NCI-H128 (cell line): ENCODE data around the gene PLPP2.

ENCODE experiments used
- DNase-seq: peaks from one replicate; lab custom pipeline; 2025; ENCODE audit not compliant: unreplicated experiment; lab: John Stamatoyannopoulos, UW

The PLPP2 gene

DNA sequence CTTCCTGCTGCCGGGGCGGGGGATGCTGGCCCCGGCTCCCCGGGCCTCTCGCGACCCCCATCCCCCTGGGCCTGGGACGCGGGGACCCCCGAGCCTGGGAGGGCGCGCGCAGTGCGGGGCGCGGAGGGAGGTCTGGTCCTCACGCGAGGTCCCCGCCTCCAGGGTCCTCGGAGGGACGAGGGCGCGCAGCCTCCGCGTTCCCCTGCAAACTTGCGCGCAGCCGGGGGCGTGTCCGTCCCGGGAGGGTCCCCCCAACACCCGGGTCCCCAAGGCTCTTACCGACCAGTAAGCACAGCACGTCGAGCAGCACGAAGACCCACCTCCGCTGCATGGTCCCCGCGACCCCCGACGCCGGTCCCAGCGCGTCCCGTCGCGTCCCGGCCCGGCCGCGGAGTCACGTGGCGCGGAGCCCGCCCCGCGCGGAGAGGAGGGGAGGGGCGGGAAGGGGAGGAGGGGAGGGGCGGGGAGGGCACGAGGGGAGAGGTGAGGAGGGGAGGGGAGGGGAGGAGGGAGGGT lies at the start of gene PLPP2:
Gene PLPP2, minus strand, starts transcription at position 398 of the 516 bp plus-strand sequence. Its CDS starts 67 bp downstream, at position 331.
- DNase-seq = no peak

DNA sequence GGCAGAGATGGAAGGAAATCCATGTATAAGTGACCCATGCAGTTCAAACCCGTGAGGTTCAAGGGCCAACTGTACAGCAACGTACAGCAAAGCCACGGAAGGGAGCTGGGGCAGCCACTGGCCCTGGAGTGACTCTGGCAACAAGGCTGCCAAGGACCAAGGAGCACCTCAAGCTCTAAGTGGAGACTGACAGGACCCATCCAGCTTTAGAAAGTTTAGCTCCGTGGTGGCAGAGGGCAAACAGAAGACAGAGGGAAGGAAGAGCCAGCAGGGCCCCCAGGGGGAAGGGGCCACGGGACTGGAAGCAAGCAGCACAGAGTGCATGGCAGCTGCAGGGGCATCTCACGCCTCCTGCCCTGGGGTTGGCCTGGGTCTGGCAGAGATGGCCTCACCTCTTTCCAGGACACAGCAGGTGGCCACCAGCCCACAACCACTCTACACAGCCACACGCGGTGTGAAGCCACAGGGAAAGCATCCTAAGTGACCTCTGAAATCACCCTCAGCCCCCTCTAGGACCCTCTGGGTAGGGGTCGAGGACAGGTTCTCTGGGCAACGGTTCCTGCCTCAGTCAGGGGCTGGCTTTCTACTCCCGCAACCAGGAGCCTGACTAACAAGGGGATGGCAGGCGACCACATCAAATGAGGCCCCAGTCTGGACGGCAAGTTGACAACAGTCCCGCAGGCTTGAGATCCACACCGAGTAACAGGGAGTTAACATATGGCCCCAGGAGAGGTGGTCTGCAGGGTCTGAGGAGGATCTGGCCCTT lies 49.6 kb upstream of the PLPP2 start:
- DNase-seq = no peak

DNA sequence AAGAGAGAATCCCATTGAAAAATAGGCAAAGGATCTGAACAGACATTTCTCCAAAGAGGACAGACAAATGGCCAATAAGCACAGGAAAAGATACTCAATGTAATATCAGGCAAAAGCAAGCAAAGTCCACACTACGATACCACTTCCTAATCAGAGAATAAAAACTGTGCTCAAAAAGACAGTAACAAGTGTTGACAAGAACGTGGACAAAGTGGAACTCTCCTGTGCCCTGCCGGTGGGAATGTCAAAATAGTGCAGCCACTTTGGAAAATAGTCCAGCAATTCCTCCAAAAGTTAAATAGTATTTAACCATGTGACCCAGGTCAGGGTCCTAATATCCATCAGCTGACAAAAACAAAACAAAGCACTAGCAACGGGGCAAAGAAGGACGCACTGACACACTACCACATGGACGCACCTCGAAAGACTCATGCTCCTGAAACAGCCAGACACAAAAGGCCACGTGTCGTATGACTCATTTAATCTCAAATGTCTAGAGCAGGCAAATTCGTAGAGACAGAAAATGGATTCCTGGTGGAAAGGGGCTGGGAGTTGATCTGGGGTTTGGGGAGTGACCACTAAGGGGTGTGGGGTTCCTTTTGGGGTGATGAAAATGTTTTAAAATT lies 48.2 kb upstream of the PLPP2 start:
- no peak for DNase-seq

DNA sequence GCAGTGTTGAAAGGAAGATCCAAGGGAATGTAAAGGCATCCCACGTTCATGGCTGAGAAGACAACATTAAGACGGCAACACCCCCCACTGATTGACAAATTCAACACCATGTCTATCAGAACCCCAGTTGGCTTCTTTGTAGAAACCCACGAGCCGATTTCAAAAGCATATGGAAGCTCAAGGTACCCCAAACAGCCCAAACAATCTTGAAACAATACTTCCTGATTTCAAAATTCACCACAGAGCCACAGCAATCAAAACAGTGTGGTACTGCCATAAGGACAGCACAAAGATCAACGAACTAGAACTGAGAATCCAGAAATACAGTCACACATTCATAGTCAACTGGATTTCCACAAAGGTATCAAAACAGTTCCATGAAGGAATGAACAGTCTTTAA lies 47.2 kb upstream of the PLPP2 start:
- no peak for DNase-seq

DNA sequence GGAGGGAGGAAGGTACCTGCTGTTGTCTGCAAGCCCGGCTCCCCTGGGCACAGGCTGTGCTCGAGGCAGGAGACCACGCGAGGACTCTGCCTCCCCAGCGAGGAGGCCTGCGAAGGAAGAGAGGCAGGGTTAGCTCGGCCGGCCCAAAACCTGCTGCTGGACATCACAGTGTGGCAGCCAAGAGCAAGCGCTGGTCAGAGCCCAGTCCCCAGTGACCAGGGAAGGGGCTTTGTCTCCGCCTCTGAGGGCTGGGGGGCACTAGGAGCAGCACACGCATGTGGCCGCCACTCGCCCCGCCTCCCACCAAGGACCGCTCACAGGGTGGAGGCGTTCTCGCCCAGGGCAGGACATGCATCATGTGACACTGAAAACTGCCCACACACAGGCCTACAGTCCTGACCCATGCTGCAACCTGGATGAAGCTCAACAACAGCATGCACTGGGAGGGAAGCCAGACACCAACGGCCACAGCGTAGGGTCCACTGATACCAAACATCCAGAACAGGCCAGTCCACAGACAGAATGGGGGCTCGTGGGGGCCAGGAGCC lies 44.9 kb upstream of the PLPP2 start:
- no peak for DNase-seq

DNA sequence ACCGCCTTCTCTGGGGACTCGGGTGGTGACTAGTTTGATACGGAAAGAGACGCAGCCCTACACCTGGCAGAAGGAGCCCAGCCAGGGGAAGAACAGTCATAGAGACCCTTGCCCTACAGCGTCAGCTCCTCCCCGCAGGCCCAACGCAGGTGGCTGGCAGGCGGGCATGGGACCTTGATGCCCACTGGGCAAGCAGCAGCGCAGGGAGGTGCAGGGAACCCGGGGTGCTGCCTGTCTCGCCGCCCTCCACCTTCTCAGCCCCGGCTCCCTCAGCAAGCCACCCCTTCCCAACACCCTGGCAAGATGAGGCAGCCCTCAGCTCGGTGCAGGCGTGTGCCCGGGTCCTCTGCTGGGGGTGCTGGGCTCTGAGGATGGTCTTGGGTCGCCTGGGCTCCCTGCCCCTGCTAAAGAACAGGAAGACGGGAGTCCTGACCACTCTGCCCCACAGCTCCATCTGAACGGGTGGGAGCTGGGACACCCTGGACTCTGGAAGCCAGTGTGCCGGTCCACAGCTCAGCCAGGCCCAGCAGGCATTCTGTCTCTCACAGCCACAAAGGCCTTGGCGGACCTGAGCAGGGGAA lies 44.4 kb upstream of the PLPP2 start:
- DNase-seq = no peak

DNA sequence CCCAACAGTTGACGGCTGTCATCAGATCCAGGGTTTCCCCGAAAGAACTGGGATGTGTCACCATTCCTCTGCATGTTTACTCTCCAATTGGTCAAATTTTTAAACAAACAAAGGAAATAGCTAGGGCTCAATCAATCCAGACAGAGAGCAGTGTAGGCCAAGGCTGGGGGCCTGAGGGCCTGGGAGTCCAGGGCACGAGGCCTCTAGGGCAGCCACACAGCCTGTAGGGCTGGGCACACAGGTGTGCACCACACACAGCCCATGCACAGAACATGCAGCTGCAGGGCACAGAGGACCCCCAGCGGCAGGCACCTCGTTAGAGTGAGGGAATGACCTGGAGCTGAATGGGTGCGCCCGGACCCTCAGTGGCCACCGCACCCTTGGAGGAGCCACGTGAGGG lies 43.9 kb upstream of the PLPP2 start:
- no peak for DNase-seq

DNA sequence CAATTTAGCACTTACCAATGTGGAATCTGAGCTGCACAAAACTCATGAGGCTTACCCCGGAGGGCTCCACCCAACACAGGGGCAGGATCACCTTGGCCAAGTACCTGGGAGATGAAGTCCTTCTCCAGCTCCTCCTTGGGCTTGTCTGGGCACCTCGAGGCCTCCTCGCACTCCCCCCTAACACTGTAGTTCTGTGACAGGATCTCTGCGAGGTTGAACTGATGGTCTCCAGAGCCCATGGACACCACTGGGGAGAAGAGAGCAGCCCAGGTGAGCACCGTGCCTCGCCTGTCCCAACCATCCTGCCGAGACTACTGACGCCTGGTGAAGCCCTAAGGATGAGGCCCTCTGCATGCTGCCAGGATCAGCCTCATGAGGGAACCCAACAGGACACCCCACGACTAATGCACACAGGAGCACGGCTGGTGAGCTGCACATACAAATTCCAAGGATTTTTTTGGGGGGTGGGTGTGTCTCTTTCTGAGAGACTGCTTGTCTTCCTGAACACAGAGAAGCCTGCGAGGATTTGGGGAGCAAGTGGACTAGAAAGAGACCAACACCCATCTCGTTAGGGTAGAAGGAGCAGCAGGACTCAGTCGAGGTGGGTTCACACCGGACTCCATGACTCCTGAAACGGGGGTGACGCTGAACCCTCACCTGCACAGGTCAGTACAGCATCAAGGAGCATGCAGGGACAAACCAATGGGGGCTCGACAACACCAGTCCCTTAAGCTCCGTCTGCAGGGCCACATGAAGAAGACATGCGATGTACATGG lies 43.3 kb upstream of the PLPP2 start:
- DNase-seq = no peak

DNA sequence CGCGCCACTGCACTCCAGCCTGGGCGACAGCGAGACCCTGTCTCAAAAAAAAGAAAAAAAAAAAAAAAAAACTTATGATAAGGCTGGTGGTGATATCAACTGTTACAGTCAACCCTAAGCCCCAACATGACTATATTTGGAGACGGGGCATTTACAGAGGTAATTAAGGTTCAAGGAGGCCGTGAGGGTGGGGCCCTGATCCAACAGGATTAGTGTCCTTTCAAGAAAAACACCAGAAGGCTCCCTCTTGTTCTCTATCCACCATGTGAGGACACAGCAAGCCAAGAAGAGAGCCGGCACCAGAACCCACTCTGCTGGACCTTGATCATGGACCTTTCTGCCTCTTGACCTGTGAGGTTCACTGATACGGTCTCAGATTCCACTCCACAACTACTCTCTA lies 39.3 kb upstream of the PLPP2 start:
- no peak for DNase-seq

DNA sequence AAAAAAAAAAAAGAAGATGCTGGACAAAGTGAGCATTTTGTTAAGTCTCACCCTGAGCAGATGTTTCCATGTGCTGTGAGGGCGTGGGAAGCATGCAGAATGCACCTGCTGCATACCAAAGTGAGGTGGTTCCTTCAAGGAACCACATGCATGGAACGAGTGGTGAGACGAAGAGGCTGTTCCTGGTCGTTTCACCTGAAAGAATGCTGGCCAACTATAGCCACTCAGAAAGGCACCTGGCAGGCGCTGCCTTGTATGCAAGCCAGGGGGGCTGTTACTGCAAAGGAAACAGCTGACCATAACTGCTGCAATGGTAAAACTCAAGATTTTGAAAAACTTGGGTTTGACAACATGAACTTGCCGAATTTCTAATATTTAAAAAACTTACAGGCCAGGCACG lies 38.7 kb upstream of the PLPP2 start:
- no peak for DNase-seq

DNA sequence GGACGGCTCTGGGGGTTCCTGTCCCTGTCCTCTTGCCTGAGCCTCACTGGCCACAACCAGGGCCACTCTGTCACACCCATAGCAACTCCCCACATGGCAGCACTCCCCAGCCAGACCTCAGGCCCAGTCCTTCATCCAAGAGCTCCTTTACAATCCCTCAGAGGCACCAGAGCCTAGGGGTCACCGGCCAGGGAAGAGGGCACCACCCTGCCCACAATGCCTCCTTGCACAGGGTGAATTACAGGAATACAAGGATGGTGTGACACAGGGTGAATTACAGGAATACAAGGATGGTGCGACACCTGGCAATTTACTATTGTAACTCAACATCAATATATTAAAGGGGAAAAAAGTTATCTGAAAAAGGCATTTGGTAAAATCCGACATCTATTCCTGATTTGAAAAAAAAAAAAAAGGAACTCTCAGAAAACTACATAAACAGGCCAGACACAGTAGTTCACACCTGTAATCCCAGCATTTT lies 36.9 kb upstream of the PLPP2 start:
- DNase-seq = no peak

DNA sequence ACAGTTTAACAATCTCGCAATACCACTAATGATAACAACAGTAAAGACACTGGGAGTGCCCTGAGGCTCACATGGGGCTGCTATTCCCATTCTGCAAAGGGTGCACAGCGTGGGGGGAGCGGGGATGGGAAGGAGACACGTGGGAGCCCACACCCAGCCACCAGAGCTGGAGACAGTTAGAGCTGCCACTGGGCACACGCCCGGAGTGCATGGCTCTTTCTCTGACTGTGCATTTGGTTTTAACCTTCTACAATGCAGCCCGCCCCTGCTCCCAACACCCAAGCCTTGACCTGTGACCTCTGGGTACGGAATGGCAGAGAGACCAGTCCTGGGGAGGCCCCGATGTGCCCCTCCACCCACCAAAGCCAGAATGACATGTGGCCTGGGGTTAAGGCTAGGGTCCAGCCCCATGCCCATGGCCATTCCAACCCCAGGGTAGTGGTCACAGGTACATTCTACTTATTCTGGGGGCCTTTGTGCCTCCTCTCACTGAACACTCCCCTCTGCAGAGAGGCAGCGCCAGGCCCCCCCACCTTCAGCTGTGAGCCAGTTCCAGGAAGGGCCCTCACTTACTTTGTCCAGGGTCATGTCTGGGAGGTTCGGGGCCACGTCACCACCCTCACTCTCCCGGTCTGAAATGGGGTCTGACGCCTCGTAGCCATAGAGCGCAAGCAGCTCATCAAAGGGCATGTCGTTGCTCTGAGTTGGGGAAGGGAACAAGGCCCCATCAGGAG lies 36.3 kb upstream of the PLPP2 start:
- DNase-seq = no peak

DNA sequence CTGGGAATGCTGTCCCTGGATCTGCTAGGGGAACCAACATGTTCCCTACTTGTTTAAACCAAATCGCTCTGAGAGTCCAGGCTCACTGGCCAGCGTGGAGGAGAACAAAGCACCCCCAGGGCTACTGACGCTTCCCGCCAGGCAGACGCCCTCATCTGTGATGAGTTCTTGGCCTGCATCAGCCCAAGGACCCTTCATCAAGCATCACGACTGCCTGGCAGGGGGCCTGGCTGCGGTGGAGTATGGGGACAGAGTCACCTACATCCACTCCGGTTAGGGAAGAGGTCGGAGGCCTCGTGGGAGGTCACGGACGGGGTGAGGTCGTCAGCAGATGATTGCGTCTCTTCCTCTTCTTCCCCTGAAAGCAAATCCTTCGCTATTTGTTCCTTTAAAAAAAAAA lies 35.7 kb upstream of the PLPP2 start:
- no peak for DNase-seq

DNA sequence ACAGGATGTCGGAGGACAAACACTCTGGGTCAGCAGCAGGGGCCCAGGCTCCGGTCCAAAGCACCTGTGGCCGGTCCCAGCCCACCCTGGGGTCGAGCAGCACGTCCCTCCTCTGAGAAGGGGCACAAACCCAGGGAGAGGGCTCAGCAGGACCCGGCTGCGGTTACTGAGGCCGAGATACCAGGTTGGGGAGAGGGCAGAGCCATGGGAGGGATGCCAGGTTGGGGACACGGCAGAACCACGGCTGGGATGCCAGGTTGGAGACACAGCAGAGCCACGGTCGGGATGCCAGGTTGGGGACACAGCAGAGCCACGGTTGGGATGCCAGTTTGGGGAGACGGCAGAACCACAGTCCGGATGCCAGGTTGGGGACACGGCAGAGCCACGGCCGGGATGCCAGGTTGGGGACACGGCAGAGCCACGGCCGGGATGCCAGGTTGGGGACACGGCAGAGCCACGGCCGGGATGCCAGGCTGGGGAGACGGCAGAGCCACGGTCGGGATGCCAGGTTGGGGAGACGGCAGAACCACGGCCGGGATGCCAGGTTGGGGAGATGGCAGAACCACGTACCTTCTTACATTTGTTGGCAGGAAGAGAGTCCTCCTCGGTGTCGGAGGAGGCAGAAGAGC lies 34.8 kb upstream of the PLPP2 start:
- DNase-seq = no peak

DNA sequence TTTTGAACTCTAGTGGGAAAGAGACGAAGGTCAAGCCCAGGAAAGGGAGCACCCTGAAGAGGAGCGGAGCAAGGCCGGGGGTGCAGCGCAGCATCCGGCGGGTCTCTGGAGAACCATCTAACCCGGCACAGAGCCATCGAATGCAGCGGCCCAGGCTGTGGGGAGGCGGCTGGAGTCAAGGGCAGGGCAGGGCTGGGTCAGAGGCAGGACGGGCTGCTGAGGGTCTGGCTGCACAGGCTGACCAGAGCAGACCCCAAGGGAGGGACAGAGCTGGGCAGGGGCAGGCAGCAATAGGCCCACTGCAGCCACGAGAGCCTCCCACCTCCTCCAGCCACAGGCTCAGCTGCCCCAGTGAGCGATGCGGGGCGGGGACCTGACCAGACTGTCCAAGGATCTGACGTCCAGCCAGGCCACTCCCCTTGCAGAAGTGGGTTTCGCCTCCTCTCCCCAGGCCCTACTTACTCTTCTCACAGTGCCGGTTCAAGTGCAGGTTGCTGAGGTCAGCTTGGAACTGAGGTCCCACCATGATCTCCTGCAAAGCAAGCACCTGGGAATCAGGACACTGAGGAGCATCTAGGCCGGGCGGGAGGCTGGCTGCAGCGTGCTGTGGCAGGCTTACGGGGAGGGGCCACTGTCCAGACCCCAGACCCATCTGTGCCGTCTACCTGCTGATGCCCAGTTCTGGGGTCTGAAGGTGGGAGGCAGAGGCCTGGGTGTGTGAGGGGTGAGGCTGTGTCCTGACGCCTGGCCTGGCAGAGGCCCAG lies 34.2 kb upstream of the PLPP2 start:
- DNase-seq = no peak

DNA sequence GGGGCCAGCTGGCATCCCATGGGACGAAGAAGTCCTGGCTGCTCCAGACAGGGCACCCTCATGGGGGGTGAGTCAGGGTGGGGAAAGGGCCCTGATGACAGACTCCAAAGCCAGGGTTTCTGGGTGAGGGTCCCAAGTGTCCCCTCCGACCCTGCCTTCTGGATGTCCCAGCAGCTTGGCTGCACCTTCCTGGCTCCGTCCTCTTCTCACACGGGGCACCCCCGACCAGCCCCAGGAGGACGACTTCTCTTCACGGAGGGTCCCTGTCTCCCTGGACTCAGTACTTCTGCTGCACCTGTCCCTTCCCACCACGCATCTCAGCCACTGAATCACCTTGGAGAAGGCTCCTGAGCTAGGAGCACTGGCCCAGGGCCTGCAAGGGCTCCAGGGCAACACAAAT lies 33.5 kb upstream of the PLPP2 start:
- DNase-seq = no peak

DNA sequence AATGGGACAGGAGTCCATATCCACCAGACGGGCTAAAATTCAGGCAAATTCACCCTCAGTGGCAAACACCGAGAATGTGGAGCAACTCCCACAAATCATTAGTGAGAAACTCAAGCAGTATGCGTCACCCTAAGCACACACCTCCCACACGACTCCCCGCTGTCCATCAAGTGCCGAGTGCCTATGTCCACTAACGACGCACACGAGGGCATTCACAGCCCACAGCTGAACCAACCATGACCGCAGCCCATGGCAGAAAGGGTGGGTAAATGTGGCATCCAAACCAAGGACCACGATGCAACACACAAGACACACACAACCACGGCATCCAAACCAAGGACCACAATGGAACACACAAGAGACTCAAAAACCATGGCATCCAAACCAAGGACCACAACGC lies 31.4 kb upstream of the PLPP2 start:
- no peak for DNase-seq

DNA sequence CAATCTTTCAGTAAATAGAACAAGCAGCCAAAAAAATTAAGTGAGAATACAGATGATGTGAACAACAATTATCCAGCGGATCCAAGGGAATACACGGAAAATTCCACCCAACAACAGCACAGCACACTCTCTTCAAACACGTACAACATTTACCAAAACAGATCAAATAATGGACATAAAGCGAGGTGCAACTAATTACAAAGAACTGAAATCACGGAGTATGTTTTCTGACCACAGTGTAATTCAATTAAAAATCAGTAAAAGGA lies 27.2 kb upstream of the PLPP2 start:
- no peak for DNase-seq

DNA sequence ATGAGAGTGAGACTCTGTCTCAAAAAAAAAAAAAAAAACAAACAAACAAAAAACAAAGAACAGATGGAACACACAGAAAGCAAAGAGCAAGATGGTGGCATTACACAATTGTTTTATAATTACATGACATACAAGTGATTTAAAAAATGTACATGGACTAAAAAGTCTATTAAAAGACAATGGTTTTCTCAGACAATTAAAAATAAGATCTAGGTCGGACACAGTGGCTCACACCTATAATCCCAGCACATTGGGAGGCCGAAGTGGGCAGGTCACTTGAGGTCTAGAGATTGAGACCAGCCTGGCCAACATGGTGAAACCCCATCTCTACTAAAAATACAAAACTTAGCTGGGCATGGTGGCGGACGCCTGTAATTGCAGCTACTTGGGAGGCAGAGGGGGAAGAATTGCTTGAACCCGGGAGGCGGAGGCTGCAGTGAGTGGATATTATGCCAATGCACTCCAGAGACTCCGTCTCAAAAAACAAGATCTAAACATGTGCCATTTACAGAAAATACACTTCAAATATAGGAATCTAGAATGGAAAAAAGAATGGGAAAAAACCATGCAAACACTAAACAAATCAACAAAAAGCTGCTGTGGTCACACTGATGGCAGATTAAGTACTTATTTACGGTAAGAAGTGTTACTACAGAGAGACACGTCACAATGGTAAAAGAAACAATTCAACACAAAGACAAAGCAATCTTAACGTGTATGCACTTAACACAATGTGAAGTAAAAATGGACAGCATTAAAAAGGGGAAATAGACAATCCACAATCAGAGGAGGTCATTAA lies 26.7 kb upstream of the PLPP2 start:
- no peak for DNase-seq
